Small intestine (tissue), 7 donors: Measurements from ENCODE around the gene NCAM1. TPM values are rescaled to one million over a fixed set of nuclear protein-coding genes. Genes with fewer than 3 reads are reported as not detected.

Experiments used
- DNase-seq, 2 donors: peaks; one replicate each; pipeline versions ENCODE4 v3.0.0 to v3.0.0-alpha.2; 2013
- FAIRE-seq: peaks from 2 replicates; lab custom pipeline; 2012; peaks lifted over from hg19 to GRCh38; lab: Jason Lieb, UNC
- H3K27ac ChIP-seq, 3 donors: one replicate each; pipeline ENCODE4 v1.5.1; 2013; ENCODE audit warnings: low read length in 2 of 3, mild to moderate bottlenecking in 2 of 3, control low read depth in 1 of 3, inconsistent platforms in 1 of 3, low read depth in 1 of 3, moderate library complexity in 1 of 3
- H3K27me3 ChIP-seq, 3 donors: one replicate each; pipeline ENCODE4 v1.6.1; 2013; ENCODE audit warnings: low read length in 3 of 3, inconsistent platforms in 1 of 3; ENCODE audit not compliant: control insufficient read depth in 3 of 3, insufficient read depth in 3 of 3
- H3K36me3 ChIP-seq, 3 donors: one replicate each; pipeline ENCODE4 v1.6.1; 2013; ENCODE audit warnings: low read length in 3 of 3, inconsistent platforms in 1 of 3, low read depth in 1 of 3, mild to moderate bottlenecking in 1 of 3, moderate library complexity in 1 of 3; ENCODE audit not compliant: control insufficient read depth in 3 of 3, insufficient read depth in 2 of 3
- H3K4me1 ChIP-seq, 3 donors: one replicate each; pipeline ENCODE4 v1.6.1; 2013; ENCODE audit warnings: low read length in 2 of 3, inconsistent platforms in 1 of 3, low read depth in 1 of 3, mild to moderate bottlenecking in 1 of 3, moderate library complexity in 1 of 3; ENCODE audit not compliant: control insufficient read depth in 3 of 3, insufficient read depth in 2 of 3
- H3K4me3 ChIP-seq, 3 donors: one replicate each; pipeline ENCODE4 v1.5.1; 2013; ENCODE audit warnings: low read length in 3 of 3, control low read depth in 1 of 3, inconsistent platforms in 1 of 3, low read depth in 1 of 3, mild to moderate bottlenecking in 1 of 3, moderate library complexity in 1 of 3
- H3K9me3 ChIP-seq, 2 donors: one replicate each; pipeline ENCODE4 v1.6.1; 2013; ENCODE audit warnings: low read depth in 1 of 2, low read length in 1 of 2; ENCODE audit not compliant: control insufficient read depth in 2 of 2, insufficient read depth in 1 of 2
- whole genome bisulfite sequencing, 3 donors: extraction: QIAGEN DNeasy Blood & Tissue Kit; methylation state at CpG; one replicate each; pipeline ENCODE4 v1.1.7; 2013; 5-methylcytosine and 5-hydroxymethylcytosine counted together
- polyA plus RNA-seq, 4 donors: library from polyadenylated mRNA; stranded (reverse) in 3 of 4; unstranded in 1 of 4; fragments of 200-250 nt in 3 of 4; fragments of 120-200 nt in 1 of 4; gene quantifications; one replicate each; pipeline versions ENCODE4 v1.2.1 to v1.2.3, GENCODE V29; 2013
- donor health status: healthy with polysubstance abuse.
- donor health status: control.
- donor health status: control.
- donor health status: Bipolar disorder and iron deficiency.
- donor health status: healthy.

NCAM1 gene
- polyA plus RNA-seq, 4 donors = 0.67 to 16.2 (median 9.1) TPM

- no peak overlapping the region for H3K27ac ChIP-seq
- peaks cover 0 to 2% (median 0%) of the 10 kb centered on the region in 3 donors for H3K4me1 ChIP-seq
- H3K36me3 ChIP-seq = no peaks in the 10 kb centered on the region
- H3K27me3 ChIP-seq = no peaks in the 10 kb centered on the region
- FAIRE-seq (no peak), DNase-seq (no peak)
- H3K4me3 ChIP-seq = no peak overlapping the region
- H3K9me3 ChIP-seq = no peaks in the 10 kb centered on the region
- 77 to 82% (median 78%) methylated on average over 7 of the region's 7 CpGs for WGBS, 3 donors
Measured at GRCh38 chr11:113159988-113160807, 199.0 kb downstream of the NCAM1 start.

DNA sequence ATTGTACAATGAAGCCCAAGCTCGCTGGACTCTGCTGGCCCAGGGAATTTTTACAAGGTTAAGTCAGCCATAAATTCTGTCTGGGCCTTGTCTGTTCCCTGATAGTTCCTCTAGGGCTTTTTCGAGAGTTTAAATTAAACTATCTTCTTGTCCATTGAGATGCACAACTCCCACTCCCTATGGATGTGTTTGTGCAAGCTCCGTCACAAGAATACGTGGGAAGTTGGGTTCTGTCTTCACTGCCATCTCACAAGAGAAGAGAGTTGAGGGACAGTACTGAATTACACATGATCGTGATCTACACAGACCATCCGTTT, 199.5 kb downstream of the NCAM1 start:
- WGBS, 3 donors = 76 to 92% (median 79%) methylated on average over 6 of the region's 6 CpGs
- Histone ChIP-seq H3K36me3 (no peaks in the 10 kb centered on the region), H3K27me3 (no peaks in the 10 kb centered on the region), H3K27ac (no peak overlapping the region), H3K4me1 (peaks cover 0 to 2% (median 0%) of the 10 kb centered on the region in 3 donors), H3K9me3 (no peaks in the 10 kb centered on the region), H3K4me3 (no peak overlapping the region)
- DNase-seq = no peak
- FAIRE-seq = no peak

- WGBS, 3 donors = 49 to 65% (median 51%) methylated on average over 5 of the region's 5 CpGs
- H3K9me3 ChIP-seq = no peaks in the 10 kb centered on the region
- H3K4me3 ChIP-seq = no peak overlapping the region
- no peak for FAIRE-seq
- H3K4me1 ChIP-seq = peaks cover 0 to 2% (median 0%) of the 10 kb centered on the region in 3 donors
- no peaks in the 10 kb centered on the region for H3K27me3 ChIP-seq
- no peak for DNase-seq
- H3K27ac ChIP-seq = no peak overlapping the region
- H3K36me3 ChIP-seq = no peaks in the 10 kb centered on the region
Measured at GRCh38 chr11:113161711-113162591, 200.7 kb downstream of the NCAM1 start.

GRCh38 chr11:113162592-113162962, 201.4 kb downstream of the NCAM1 start:
- whole genome bisulfite sequencing, 3 donors = 72 to 79% (median 75%) methylated on average over 10 of the region's 10 CpGs
- DNase-seq = no peak
- no peaks in the 10 kb centered on the region for H3K27me3 ChIP-seq
- no peak for FAIRE-seq
- H3K36me3 ChIP-seq = no peaks in the 10 kb centered on the region
- no peak overlapping the region for H3K27ac ChIP-seq
- no peaks in the 10 kb centered on the region for H3K9me3 ChIP-seq
- H3K4me3 ChIP-seq = no peak overlapping the region
- H3K4me1 ChIP-seq = peaks cover 0 to 2% (median 0%) of the 10 kb centered on the region in 3 donors

DNA sequence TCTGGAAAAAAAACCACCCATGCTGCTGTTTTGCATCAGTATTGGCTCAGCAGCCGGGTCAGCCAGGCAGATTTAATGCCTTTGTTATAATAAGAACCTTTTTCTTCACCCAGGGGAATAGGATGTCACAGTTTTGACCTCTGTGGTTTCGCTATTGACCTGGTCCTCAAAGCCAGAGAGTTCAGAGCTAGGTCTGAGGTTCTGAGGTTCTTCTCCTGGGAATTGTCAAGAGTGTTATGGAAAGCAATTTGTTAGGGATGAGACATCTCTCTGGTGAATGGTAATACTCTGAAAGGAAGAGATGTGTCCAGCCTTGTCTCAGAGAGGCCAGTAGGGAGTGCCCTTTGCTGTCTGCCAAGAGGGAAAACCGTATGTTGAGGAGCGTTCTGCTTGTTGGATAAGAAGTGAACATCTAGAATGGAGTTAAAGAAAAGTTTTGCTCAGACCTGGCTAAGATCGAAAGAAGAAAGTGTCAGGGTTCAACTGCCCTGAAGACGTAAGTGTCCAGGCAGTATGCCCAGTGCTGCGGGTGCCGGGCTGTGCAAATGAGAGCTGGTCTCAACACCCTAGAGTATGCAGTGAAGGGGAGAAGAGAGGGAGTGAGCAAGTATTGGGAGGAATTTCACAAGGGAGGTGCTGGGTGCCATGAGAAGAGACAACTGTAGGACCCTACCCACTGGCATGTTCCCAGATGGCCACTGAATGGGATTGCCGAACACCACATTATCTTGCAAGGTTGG, 202.2 kb downstream of the NCAM1 start:
- no peak overlapping the region for H3K27ac ChIP-seq
- 72 to 84% (median 81%) methylated on average over 9 of the region's 9 CpGs for WGBS, 3 donors
- no peaks in the 10 kb centered on the region for H3K36me3 ChIP-seq
- H3K4me3 ChIP-seq = no peak overlapping the region
- H3K4me1 ChIP-seq = peaks cover 0 to 2% (median 0%) of the 10 kb centered on the region in 3 donors
- DNase-seq = no peak
- H3K9me3 ChIP-seq = no peaks in the 10 kb centered on the region
- no peak for FAIRE-seq
- H3K27me3 ChIP-seq = no peaks in the 10 kb centered on the region

GRCh38 chr11:113166280-113166679, 205.1 kb downstream of the NCAM1 start:
- 80 to 92% (median 85%) methylated on average over 3 of the region's 3 CpGs for WGBS, 3 donors
- H3K9me3 ChIP-seq = no peaks in the 10 kb centered on the region
- FAIRE-seq = no peak

DNA sequence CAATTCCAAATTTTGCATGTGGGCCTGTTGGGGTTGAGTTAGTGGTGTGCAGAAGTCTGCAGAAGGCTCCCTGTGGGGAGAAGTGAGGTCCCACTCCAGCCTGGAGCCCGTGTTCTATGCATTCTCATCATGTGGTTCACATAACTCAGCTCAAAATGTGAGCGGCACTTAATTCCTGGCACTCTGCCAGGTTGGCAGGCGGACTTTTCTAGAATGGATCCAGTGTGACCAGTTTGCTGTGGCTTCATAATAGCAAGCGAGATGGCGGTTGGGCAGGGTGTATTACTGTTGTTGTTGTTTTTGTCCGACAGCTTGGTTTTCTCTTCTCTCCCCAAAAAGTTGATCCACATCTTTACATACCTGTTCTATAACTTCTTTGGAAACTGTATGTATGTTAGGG, 206.4 kb downstream of the NCAM1 start:
- 61 to 79% (median 76%) methylated on average over 6 of the region's 6 CpGs for WGBS, 3 donors
- no peaks in the 10 kb centered on the region for H3K36me3 ChIP-seq

More at GRCh38 chr11:113166280-113166679, 205.1 kb downstream of the NCAM1 start:
- no peak overlapping the region for H3K27ac ChIP-seq
- no peaks in the 10 kb centered on the region for H3K36me3 ChIP-seq
- DNase-seq = no peak
- H3K27me3 ChIP-seq = no peaks in the 10 kb centered on the region
- H3K4me1 ChIP-seq = peaks cover 0 to 2% (median 0%) of the 10 kb centered on the region in 3 donors
- no peak overlapping the region for H3K4me3 ChIP-seq

More for the DNA sequence above, 206.4 kb downstream of the NCAM1 start:
- FAIRE-seq (no peak), DNase-seq (no peak)
- Histone ChIP-seq H3K27ac (no peak overlapping the region), H3K27me3 (no peaks in the 10 kb centered on the region), H3K4me3 (no peak overlapping the region), H3K4me1 (no peaks in the 10 kb centered on the region), H3K9me3 (no peaks in the 10 kb centered on the region)
